HUES64 (cell line): ENCODE results near the gene PDE4B.

ENCODE experiments used
- H3K27ac ChIP-seq: 2 replicates; pipeline ENCODE4 v1.7.0; 2013; ENCODE audit warnings: low read depth, low read length, inconsistent platforms
- H3K27me3 ChIP-seq: 2 replicates; pipeline ENCODE4 v1.6.1; 2013; ENCODE audit warnings: mild to moderate bottlenecking, low read length; ENCODE audit not compliant: insufficient read depth
- H3K36me3 ChIP-seq: 2 replicates; pipeline ENCODE4 v1.6.1; 2013; ENCODE audit warnings: mild to moderate bottlenecking, low read length; ENCODE audit not compliant: insufficient read depth
- H3K4me1 ChIP-seq: 2 replicates; pipeline ENCODE4 v1.6.1; 2013; ENCODE audit warnings: mild to moderate bottlenecking, low read length, moderate library complexity; ENCODE audit not compliant: insufficient read depth
- H3K4me3 ChIP-seq: 2 replicates; pipeline ENCODE4 v1.5.1; 2013; ENCODE audit warnings: mild to moderate bottlenecking, low read length, moderate library complexity
- H3K9ac ChIP-seq: 2 replicates; pipeline ENCODE4 v1.6.1; 2013; ENCODE audit warnings: mild to moderate bottlenecking, low read depth, low read length
- H3K9me3 ChIP-seq: 2 replicates; pipeline ENCODE4 v1.6.1; 2013; ENCODE audit warnings: low read depth, low read length; ENCODE audit not compliant: insufficient read depth
- WGBS: fragments of 150-250, 120-280 bp; methylation state at CpG from one replicate; pipeline ENCODE4 v1.1.7; 2013; ENCODE audit warnings: missing lambda C conversion rate; 5-methylcytosine and 5-hydroxymethylcytosine counted together

Gene PDE4B

GRCh38 chr1:66220477-66220876 lies 427.8 kb downstream of the PDE4B start:
- Histone ChIP-seq H3K27ac (no peak overlapping the region), H3K27me3 (no peaks in the 10 kb centered on the region), H3K9ac (no peak overlapping the region), H3K4me1 (no peaks in the 10 kb centered on the region), H3K4me3 (no peak overlapping the region), H3K36me3 (no peaks in the 10 kb centered on the region), H3K9me3 (no peaks in the 10 kb centered on the region)
- WGBS, result 33% methylated on average over 1 of the region's 1 CpG

DNA sequence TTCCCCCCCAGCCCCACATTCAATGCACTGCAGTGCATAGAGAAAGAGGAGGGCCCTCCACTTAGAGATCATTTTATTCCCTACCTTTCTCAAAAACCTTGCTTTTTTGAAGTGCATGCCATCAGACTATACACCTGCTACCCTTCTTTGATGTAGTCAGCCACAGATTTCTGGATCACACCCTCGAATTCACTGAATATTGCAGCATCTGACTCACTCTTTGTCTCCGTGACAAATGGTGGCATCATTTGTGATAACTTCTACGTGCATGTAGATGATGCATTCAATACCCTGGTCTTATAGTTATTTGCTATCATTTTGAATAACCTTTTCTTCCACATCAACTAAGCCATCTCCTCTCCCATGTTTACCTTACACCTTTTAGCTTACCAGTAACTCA lies 431.0 kb downstream of the PDE4B start:
- H3K4me3 ChIP-seq, result no peak overlapping the region
- H3K27me3 ChIP-seq, result no peaks in the 10 kb centered on the region
- no peaks in the 10 kb centered on the region for H3K9me3 ChIP-seq
- H3K4me1 ChIP-seq, result no peaks in the 10 kb centered on the region
- H3K27ac ChIP-seq, result no peak overlapping the region
- no peaks in the 10 kb centered on the region for H3K36me3 ChIP-seq
- no peak overlapping the region for H3K9ac ChIP-seq
- 91% methylated on average over 3 of the region's 3 CpGs for WGBS

DNA sequence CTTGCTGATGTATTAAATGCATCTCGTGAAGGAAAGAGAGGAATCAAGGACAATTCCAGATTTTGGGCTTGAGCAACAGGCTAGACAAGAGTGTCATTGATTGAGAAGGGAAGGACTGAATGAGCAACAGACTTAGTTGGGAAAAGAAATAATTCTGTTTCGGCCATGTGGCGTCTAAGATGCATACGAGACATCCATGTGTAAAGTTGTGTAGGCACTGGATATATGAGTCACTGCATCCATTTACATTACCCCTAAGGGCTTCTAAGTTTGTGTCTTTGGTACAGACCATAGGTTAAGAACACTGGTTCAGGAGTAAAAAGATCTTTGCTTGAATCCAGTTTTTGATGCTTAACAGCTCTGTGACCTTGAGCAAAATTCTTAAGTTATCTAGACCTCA lies 434.3 kb downstream of the PDE4B start:
- no peak overlapping the region for H3K4me3 ChIP-seq
- no peaks in the 10 kb centered on the region for H3K9me3 ChIP-seq
- H3K27me3 ChIP-seq, result no peaks in the 10 kb centered on the region
- H3K27ac ChIP-seq, result no peak overlapping the region
- 87% methylated on average over 3 of the region's 4 CpGs for WGBS
- no peaks in the 10 kb centered on the region; the same call in 1 of the 2 replicates for H3K4me1 ChIP-seq
- no peak overlapping the region for H3K9ac ChIP-seq
- H3K36me3 ChIP-seq, result no peaks in the 10 kb centered on the region

DNA sequence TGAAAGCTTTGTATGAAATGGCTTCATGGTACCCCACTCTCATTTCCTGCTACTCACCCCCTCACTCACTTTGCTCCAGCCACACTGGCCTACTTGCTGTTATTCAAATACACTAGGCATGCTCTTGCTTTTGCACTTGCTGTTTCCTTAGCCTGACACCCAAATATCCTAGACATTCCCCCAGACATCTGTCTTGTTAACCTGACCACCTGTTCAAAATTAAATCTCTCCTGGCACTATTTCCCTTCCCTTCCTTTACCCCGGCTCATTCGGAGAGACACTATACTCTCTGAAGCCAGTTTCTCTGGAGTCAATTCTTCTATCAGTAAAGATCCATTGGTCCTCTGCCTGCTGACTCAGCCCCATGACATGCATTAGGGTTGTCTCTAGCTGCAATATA lies 435.3 kb downstream of the PDE4B start:
- Histone ChIP-seq H3K9ac (no peak overlapping the region), H3K9me3 (no peaks in the 10 kb centered on the region), H3K27me3 (no peaks in the 10 kb centered on the region), H3K36me3 (no peaks in the 10 kb centered on the region), H3K4me3 (no peak overlapping the region), H3K4me1 (no peaks in the 10 kb centered on the region; the same call in 1 of the 2 replicates), H3K27ac (no peak overlapping the region)
- WGBS, result 97% methylated on average over 2 of the region's 2 CpGs

DNA sequence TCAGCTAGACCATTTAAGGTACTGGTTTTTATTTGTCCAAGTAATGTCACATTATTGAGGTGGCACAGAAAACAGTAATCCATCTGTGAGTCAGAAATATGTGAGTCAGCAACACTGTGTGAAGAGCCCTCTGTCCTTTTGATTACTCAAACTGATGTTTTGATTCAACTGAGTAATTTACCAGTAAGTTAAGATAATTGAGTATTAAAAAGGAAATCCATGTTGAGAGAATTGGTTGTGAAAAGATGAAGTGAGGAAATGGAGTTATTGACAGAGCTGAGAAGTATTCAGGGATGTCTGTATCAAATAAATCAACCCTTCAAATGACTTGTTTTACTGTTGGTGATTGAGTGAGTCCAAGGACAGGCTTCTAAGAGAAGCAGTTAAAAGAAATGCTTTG lies 438.5 kb downstream of the PDE4B start:
- Histone ChIP-seq H3K9ac (no peak overlapping the region), H3K9me3 (no peaks in the 10 kb centered on the region), H3K36me3 (no peaks in the 10 kb centered on the region), H3K4me3 (no peak overlapping the region), H3K27me3 (no peaks in the 10 kb centered on the region), H3K27ac (no peak overlapping the region), H3K4me1 (no peaks in the 10 kb centered on the region; the same call in 1 of the 2 replicates)

GRCh38 chr1:66231681-66232463 lies 439.2 kb downstream of the PDE4B start:
- Histone ChIP-seq H3K27ac (no peak overlapping the region), H3K36me3 (no peaks in the 10 kb centered on the region), H3K9me3 (no peaks in the 10 kb centered on the region), H3K27me3 (no peaks in the 10 kb centered on the region), H3K4me1 (no peaks in the 10 kb centered on the region; the same call in 1 of the 2 replicates), H3K9ac (no peak overlapping the region), H3K4me3 (no peak overlapping the region)
- 93% methylated on average over 5 of the region's 5 CpGs for WGBS

DNA sequence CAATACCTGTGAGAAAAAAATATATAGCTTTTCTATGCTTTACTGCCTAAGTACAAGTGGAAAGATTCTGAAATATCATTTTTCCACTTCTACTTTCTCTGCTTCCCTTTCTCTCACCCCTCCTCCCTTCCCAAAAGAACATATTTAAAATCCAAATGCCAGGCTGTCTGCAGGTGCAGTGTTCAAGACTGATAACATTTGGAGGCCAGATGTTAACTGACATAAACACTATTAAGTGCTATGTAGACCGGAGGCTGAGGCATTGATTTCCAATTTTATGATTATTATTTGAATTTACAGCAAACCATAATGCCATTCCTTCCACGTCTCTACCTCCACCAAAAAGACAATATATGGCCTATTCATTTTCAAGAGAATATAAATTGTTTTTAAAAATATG lies 444.3 kb downstream of the PDE4B start:
- Histone ChIP-seq H3K4me1 (no peaks in the 10 kb centered on the region), H3K36me3 (no peaks in the 10 kb centered on the region), H3K4me3 (no peak overlapping the region), H3K27me3 (no peaks in the 10 kb centered on the region), H3K9me3 (no peaks in the 10 kb centered on the region), H3K9ac (no peak overlapping the region), H3K27ac (no peak overlapping the region)
- WGBS, result no CpG with 5 or more reads among the region's 2 CpGs

- H3K27me3 ChIP-seq, result no peaks in the 10 kb centered on the region
- no peaks in the 10 kb centered on the region for H3K36me3 ChIP-seq
- no peak overlapping the region for H3K27ac ChIP-seq
- 87% methylated on average over 4 of the region's 5 CpGs for WGBS
- no peaks in the 10 kb centered on the region for H3K9me3 ChIP-seq
- no peaks in the 10 kb centered on the region for H3K4me1 ChIP-seq
- H3K4me3 ChIP-seq, result no peak overlapping the region
- H3K9ac ChIP-seq, result no peak overlapping the region
Measured at GRCh38 chr1:66237722-66238479, 445.2 kb downstream of the PDE4B start.

- 100% methylated on average over 2 of the region's 2 CpGs for WGBS
- H3K27ac ChIP-seq, result no peak overlapping the region
- H3K4me1 ChIP-seq, result no peaks in the 10 kb centered on the region
- H3K4me3 ChIP-seq, result no peak overlapping the region
- no peaks in the 10 kb centered on the region for H3K36me3 ChIP-seq
- no peaks in the 10 kb centered on the region for H3K27me3 ChIP-seq
- H3K9me3 ChIP-seq, result no peaks in the 10 kb centered on the region
- H3K9ac ChIP-seq, result no peak overlapping the region
Measured at GRCh38 chr1:66239834-66240233, 447.1 kb downstream of the PDE4B start.

DNA sequence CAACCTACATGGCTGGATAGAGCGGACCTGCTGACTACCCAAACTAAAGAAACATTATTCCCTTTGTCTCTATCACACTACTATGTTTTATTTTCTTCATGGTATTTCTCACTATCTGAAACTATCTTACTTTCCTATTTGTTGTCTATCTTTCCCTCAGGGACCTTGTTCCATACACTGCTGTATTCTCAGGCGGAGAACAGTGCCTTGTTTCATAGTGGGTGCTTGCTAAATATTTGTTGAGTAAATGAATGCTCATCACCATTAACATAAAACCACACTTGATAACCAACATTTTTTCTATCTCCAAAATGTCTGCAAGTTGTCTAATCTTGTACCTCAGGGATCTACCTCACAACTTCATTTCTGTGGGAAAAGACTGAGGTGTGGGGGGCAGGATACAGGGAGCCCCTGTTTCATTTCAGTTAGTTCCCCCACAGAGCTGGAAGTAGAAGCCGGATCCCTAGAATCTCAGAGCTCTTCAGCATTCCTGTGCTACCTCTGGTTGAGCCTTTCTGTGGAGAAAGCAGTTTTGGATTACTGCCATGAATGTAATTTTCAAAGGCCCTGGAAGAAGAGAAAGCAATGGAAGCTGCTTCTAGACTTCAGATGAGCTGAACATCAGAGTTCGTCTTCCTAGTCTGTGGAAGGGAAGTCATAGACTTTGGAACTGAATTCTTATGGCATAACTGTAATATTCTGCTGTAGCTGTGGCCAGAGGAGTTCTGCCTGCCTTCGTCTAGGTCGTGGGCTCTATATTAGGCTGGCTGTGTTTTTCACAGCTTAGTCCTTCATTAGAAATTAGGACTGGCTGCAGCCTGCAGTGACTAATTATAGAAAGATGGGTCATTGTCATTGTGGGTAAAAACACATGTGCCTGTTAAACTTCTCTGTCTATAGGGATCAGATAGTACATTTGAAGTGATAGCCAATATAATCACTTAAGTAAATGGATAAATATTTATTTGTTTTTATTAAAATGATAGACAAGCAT lies 448.1 kb downstream of the PDE4B start:
- Histone ChIP-seq H3K27ac (no peak overlapping the region), H3K36me3 (no peaks in the 10 kb centered on the region), H3K27me3 (no peaks in the 10 kb centered on the region), H3K9ac (no peak overlapping the region), H3K9me3 (no peaks in the 10 kb centered on the region), H3K4me1 (no peaks in the 10 kb centered on the region), H3K4me3 (no peak overlapping the region)
- 87% methylated on average over 5 of the region's 6 CpGs for WGBS
